ENCODE data around the gene MEGF8.

GRCh38 chr19:42292963-42293362, 32.5 kb upstream of the MEGF8 start:
- TF ChIP-seq GABPA (IDR thresholded peaks at IDR 0.05; ENCODE audit: low read depth) (no peak), CTCF (IDR thresholded peaks at IDR 0.05; ENCODE audit: insufficient read depth, low read length) (no peak), REST (IDR thresholded peaks at IDR 0.05; ENCODE audit: insufficient replicate concordance, low read depth) (no peak), POLR2AphosphoS5 (IDR thresholded peaks at IDR 0.05; ENCODE audit: low read depth) (no peak)

All from HL-60 (cell line).